ENCODE data around the gene CLSTN1.
A peak's percentile ranks its signal among the peaks of the same experiment; 100 is the strongest.

CLSTN1 gene

DNA sequence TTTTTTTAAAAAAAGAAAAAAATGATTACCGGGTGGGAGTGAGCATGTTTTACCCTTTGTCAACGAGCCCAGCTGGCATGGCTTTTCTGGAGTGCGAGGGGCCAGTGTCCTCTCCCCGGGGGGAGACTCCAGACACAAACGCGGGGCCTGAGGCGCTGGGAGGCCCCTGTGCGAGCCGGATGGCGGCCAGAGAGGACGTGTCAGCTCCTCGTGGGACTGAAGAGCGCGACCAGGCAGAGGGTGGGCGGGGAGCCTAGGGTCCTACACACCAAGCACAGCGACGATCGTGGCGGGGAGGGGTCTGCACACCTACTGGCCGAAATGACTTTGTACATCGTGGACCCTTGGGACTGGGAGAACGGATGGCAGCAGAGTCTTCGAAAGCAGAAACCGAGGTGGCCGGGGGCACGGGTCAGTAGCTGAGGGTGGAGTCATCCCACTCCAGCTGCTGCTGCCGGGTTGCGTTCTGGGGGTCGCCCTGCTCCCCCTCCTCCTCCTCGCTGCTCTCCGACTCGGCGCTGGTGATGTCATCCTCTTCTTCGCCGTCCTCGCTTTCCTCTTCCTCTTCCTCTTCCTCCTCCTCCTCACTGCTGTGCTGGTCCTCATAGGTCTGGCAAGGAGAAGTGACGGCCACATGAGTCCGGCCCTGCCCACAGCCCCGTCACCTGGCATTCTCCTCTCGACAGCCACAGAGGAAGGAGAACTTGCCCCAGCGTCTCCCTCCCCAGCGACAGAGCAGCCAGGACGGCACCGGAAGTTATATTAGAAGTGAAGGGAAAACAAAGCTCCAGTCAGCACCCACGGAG, 93.5 kb downstream of the CLSTN1 start:
- DNase-seq (ENCODE audit: low spot score): no peak

- no peak for DNase-seq (ENCODE audit: low spot score)
Measured at GRCh38 chr1:9729523-9729922, 94.2 kb downstream of the CLSTN1 start.

GRCh38 chr1:9728451-9729295, 95.1 kb downstream of the CLSTN1 start:
- no peak for DNase-seq (ENCODE audit: low spot score)

GRCh38 chr1:9726905-9727595, 96.7 kb downstream of the CLSTN1 start:
- no peak for DNase-seq (ENCODE audit: low spot score)

DNA sequence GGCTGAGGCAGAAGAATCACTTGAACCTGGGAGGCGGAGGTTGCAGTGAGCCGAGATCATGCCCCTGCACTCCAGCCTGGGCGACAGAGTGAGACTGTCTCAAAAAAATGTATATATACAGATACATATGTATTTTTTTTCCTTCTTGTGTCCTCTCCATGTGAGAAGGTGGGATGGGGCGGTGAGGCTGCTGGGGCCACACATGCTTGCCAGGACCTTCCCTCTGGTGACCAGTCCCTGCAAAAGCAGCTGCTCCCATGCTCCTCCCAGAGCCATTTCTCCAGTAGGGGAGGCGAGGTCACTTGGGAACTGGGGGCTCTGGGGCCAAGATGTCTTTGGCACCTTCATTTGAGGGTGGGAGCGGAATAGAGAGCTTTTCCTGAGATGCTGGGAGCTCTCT, 97.4 kb downstream of the CLSTN1 start:
- DNase-seq (ENCODE audit: low spot score): no peak

- peak; percentile 87 for DNase-seq (ENCODE audit: low spot score)
Measured at GRCh38 chr1:9724706-9725476, 98.9 kb downstream of the CLSTN1 start.

- DNase-seq (ENCODE audit: low spot score): no peak
Measured at GRCh38 chr1:9723926-9724325, 99.8 kb downstream of the CLSTN1 start.

DNA sequence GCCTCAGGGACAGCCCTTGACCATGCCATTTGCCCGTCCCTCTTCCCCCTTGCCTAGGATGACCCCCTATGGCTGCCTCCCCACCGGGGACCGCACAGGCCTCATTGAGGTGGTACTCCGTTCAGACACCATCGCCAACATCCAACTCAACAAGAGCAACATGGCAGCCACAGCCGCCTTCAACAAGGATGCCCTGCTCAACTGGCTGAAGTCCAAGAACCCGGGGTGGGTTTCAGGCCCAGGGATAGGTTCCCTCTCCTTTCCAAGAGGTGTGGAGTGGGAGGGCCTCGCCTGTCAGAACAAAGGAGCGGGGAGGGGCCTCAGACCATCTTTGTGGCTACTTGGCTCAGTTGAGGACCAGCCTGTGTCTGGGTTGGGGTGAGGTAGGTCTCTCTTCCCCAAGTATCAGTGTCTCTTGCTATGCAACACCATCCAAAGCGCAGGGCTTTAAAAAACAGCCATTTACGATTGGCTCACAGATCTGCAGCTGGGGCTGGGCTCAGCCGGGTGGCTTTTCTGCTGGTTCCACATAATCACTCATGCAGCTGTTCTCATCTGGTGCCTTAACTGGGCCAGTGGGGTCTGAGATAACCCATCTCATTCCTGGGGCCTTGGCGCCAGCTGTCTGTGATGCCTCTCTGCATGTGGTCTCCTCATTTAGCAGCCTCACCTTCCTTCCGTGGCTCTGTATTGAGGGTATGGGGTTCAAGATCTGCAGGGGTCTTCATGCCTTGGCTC, 100.5 kb downstream of the CLSTN1 start:
- DNase-seq (ENCODE audit: low spot score): no peak

GRCh38 chr1:9722378-9722749, 101.4 kb downstream of the CLSTN1 start:
- DNase-seq (ENCODE audit: low spot score): no peak

- peak; percentile 55 for DNase-seq (ENCODE audit: low spot score)
Measured at GRCh38 chr1:9721606-9722377, 102.0 kb downstream of the CLSTN1 start.

GRCh38 chr1:9720785-9721605, 102.8 kb downstream of the CLSTN1 start:
- no peak for DNase-seq (ENCODE audit: low spot score)

GRCh38 chr1:9719978-9720722, 103.6 kb downstream of the CLSTN1 start:
- DNase-seq (ENCODE audit: low spot score): no peak

GRCh38 chr1:9718006-9718680, 105.6 kb downstream of the CLSTN1 start:
- no peak for DNase-seq (ENCODE audit: low spot score)

GRCh38 chr1:9717193-9718005, 106.4 kb downstream of the CLSTN1 start:
- no peak for DNase-seq (ENCODE audit: low spot score)

DNA sequence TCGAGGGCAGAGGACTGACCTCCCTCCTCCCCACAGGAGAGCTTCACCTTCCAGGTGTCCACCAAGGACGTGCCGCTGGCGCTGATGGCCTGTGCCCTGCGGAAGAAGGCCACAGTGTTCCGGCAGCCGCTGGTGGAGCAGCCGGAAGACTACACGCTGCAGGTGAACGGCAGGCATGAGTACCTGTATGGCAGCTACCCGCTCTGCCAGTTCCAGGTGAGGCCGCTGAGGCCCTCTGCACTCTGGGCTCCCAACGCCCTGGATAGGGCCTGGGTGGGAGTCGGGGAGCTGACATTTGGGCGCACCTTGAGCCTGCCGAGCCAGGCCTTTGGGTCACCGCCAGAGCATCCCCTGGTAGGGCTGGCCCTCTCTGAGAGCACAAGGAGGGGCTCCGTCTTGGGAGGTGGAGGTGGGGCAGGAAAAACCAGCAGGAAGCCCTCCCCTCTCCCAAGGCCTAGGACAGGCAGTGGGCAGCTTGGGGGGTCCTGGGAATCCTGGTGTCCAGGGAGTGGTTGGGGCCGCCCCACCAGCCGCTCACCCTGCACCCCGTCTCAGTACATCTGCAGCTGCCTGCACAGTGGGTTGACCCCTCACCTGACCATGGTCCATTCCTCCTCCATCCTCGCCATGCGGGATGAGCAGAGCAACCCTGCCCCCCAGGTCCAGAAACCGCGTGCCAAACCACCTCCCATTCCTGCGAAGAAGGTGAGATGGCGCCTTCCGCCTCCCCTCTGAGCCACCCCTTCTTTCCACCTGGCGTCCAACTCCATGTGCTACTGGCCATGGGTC, 107.2 kb downstream of the CLSTN1 start:
- DNase-seq (ENCODE audit: low spot score): no peak

DNA sequence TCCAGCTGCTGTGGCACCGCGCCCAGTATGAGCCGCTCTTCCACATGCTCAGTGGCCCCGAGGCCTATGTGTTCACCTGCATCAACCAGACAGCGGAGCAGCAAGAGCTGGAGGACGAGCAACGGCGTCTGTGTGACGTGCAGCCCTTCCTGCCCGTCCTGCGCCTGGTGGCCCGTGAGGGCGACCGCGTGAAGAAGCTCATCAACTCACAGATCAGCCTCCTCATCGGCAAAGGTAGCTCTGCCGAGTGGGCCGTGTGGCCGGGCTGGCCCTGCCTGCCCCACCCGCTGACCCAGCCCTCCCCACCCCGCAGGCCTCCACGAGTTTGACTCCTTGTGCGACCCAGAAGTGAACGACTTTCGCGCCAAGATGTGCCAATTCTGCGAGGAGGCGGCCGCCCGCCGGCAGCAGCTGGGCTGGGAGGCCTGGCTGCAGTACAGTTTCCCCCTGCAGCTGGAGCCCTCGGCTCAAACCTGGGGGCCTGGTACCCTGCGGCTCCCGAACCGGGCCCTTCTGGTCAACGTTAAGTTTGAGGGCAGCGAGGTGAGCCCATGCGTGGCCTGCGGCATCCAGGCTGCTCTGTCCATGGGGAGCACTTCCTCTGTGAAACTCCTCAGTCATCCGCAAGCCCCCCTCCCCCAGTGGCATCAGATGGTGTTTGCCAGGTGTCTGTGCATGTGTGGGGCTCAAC, 108.1 kb downstream of the CLSTN1 start:
- DNase-seq (ENCODE audit: low spot score): no peak

Data from AG08396 (cell line).